Suppressor macrophage (primary cell): Measurements from ENCODE around the gene CRHR1.
"Not testable (repeated sequence)": the region's sequence is repeated elsewhere in the genome, so short reads cannot be mapped to it uniquely, and the experiment has no call there.

Experiments
- DNase-seq, 4 experiments: peaks; one replicate each; pipeline ENCODE4 v3.0.0-alpha.2; 2020 to 2022

The CRHR1 gene

DNA sequence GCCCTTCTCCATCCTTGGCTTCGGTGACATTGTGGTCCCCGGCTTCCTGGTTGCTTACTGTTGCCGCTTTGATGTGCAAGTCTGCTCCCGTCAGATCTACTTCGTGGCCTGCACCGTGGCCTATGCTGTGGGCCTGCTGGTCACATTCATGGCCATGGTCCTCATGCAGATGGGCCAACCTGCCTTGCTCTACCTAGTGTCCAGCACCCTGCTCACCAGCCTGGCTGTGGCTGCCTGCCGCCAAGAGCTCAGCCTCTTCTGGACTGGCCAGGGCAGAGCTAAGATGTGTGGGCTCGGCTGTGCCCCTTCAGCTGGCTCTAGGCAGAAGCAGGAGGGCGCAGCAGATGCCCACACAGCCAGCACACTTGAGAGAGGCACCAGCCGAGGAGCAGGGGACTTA is 62.1 kb downstream of the CRHR1 start:
- no peak for DNase-seq

DNA sequence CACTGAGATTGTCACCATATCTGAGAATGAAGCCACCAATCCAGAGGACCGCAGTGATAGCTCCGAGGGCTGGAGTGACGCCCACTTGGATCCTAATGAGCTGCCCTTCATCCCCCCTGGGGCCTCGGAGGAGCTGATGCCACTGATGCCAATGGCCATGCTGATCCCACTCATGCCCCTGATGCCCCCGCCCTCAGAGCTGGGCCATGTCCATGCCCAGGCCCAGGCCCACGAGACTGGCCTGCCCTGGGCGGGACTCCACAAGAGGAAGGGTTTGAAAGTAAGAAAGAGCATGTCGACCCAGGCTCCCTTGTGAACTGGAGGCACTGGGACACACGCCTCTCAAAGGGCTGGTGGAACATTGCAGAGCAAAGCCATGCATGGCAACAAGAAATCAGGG is 62.5 kb downstream of the CRHR1 start:
- no peak for DNase-seq

DNA sequence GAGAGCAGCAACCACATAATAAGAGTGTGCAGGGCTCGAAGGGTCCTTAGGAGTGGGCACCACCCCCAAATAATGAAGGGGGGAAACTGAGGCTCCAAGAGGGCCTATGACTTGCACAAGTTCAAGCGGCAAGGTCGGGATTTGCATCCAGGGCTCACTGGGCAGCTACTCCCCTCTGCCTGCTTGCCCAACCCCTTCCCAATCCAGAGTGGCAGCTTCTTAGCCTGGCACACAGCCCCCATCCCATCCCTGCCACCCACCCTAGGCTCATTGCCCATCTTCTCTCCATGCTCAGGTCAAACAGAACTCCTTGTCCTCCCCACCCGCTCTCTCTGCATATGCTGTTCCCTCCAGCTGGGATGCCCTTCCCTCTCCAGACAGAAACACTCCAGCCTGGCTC is 63.0 kb downstream of the CRHR1 start:
- DNase-seq, result no peak

DNA sequence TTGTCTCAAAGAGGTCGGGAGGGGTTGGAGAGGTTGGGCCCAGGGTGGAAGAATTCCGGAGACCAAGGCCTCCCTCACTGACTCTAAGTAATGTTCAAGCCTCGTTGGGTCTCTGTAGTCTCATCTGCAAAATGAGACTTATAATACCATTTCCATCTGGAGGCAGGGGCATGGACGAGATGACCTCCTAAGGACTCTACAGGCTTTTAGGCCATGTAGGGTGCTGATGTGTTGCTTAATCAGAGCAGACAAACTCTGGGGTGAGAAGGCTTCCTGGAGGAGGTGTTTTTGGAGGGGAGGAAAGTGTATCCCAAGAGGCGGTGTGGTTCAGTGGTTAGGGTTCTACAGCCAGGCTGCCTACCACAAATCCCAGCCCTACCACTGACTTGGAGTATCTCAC is 63.6 kb downstream of the CRHR1 start:
- no peak for DNase-seq

DNA sequence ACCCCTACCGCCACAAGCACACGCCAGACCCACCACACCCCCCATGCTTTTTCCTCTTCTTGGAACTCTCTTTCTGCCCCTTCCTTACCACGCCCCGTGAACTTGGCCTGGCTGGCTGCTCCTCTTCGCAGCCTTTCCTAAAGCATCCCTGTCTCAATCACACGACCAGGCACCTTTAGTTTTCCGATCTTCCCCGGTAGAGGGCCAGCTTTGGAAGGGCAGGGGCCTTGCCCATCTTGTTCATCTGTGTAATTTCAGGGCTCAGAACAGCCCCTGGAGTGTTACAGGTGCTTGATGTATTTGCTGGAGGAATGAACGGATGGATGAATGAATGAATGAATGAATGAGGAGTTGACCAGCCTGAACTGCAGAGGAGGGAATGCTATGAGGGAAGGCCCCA is 64.3 kb downstream of the CRHR1 start:
- DNase-seq, result no peak

DNA sequence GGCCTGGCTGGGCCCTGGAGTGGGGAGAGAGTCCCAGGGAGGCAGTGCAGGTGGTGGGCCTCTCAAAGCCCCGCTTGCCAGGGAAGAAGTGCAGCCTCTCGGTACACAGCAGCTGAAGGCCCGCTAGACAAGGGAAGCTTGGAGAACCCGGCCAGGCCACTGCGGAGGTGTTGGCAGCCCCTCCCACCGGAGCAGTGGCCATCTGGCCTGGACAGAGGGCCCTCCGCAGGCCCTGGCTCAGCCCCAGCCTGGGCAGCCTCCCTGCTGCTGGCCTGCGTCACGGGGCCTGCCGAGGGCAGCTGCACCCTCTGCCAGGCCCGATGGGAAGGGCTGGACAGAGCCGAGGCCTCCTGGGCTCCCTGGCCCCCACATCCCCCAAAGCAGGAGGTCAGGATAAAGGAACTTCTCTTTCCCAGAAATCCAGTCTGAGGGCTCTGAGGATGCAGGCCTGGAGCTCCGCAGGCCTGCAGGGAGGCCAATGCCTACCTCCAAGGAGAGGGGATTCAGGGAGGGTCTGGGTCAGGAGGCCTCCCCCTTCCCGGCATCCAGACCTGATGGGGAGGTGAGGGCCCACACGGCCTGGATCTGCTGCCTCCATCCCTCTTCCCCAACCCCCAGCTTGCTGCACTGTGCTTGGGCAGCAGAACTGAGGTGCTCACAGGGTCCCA is 64.9 kb downstream of the CRHR1 start:
- DNase-seq, result no peak

DNA sequence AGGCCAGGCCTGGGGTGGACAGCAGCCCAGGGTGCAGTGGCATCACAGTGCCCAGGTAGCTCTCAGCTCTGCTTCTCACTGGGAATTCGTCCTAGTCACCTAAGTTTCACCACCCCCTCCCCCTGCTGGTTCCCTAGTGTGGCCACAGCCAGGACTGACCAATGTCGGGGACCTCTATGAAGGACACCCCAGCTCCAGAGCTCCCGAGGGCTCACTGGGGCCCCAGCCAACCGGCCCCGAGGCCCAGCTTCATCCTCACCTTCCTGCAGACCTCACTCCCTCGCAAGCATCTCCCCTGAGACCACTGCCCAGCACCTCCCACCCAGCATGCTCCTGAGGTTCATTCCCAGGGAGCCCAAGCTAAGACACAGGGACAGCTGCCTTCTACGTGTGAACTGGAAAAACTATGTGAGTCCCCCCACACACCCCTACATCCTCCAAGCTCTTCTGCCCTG is 65.4 kb downstream of the CRHR1 start:
- DNase-seq, result no peak

DNA sequence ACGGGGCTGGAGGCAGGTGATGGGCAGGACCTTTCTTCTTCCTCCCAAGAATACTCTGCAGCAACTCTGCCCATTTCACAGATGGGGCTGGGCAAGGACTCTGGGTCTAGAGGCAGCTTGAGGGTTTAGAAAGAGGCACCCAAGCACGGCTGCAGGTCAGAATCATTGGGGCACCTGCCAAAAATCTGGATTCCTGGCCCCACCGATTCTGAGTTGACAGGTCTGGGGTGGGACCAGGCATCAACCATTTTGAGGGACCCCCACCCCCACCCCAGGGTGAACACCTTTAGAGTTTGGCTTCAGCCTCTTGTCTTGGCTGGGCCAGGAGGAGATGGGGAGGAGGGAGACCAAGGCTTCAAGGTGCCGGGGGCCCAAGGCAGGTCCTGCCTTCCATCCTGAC is 65.9 kb downstream of the CRHR1 start:
- DNase-seq, result no peak

DNA sequence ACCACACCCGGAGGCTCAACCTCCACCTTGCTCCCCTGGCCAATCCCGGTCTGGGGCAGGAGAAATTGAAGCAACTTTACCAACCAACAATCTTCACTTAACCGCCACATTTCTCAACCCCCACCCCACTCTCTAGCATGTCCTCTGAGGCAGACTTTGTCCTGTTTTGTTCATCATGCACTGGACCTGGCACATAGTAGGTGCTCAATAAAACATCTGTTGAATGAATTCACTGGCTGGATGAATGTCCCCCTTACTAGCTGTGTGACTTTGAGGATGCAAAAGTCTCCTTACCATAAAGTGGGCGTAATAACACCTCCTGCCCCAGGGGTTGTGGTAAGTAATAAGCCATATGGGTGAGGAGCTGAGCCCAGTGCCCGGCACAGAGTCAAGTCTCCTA is 66.3 kb downstream of the CRHR1 start:
- no peak for DNase-seq

DNA sequence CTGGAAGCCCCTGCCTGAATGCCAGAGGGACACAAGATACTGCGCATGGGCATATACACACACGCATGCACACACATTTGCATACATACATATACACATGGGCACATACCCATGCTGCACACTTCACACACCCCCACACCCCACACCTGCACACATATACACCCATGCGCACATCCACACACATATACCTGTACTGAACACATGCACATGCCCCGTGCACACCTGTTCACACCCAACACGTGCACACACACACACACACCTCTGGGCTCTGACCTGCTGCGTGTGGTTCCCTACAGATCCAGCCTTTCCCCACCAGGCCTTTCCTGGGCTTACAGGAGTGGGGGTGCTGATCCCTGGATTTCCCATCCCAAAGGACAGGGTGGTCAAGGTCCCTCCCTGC is 66.9 kb downstream of the CRHR1 start:
- no peak for DNase-seq

DNA sequence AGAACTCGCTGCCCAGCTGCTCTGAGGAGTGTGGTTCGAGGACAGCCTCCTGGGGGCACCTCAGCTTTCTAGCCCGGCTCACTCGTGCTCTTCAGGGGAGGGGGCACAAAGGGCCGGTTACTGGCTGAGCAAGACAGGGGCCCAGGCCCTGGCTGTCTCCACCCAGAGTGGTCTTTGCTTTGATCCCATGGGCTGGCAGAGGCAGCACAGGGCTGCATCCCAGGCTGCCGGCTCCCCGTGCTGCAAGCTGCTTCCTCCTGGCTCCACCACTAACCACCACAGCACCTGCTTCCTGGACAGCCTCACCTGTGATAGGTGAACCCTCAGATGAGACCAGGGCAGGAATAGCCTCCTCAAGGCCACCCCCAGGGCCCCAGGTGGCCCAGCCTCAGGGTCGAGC is 67.3 kb downstream of the CRHR1 start:
- no peak for DNase-seq

DNA sequence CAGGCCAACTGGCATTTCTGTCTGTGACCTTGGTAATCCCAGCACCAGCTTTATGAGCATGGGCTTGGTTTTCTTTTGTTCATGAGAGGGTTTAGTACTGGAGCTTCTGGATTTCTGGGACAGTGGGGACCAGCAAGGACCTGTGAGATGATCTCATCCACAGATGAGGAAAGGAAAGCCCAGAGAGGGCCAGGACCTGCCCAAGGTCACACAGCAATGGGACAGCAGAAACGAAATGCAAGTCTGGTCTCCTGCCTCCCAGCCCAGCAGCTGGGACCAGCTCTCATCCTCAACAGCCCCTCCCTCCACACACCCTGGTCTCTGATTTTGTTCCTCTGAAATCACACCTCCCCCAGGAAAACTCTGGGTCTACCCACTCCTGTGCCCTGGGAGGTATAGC is 67.8 kb downstream of the CRHR1 start:
- DNase-seq, result no peak

DNA sequence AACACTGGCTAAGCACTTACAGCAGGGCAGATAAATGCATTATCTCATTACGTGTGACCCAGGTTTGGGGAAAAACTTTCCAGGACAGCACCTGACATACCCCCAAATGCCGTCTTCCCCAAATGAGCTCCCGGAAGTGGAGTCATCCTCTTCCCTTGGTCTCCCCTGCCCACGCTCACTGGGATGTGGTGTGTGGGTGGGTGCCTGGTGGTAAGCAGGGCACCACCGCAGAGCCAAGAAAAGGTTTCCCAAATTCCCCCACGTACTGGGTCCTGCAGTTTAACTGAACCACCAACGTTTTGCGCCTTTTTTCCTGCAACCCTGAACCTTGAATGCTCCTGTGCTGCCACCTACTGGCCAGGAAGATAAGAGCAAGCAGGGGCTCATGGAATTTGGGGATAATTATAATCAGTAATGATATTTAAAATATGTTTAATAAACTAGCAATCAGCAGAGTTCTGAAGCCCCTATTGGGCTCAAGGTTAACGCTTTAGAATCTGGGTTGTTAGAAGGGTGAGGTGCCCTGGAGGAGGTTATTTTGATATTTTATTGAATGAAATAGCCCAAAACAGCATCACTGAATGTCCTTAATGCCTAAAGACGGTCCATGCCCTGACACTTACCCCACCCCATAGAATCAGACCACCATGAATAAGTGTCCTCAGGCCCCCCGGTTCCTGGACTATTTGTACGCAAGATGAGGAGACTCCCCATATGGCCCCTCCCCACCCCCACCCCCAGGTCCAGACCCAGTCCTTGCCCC is 68.6 kb downstream of the CRHR1 start:
- peak; percentile 62 to 70 (median 69) for DNase-seq

DNA sequence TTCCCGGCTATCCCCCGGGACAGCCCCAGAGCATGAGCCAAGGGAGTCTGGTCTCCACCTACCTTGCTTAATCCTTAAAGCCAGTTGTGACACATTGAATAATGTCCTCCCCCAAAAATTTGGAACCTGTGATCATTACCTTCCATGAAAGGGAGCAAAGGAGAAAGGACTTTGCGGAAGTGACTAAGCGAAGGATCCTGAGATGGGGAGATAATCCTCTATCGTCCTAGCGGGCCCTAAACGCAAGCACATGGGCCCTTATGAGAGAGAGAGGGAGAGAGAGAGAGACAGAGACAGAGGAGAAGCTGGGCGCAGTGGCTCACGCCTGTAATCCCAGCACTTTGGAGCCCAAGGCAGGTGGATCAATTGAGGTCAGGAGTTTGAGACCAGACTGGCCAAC is 70.1 kb downstream of the CRHR1 start:
- DNase-seq, result no peak

DNA sequence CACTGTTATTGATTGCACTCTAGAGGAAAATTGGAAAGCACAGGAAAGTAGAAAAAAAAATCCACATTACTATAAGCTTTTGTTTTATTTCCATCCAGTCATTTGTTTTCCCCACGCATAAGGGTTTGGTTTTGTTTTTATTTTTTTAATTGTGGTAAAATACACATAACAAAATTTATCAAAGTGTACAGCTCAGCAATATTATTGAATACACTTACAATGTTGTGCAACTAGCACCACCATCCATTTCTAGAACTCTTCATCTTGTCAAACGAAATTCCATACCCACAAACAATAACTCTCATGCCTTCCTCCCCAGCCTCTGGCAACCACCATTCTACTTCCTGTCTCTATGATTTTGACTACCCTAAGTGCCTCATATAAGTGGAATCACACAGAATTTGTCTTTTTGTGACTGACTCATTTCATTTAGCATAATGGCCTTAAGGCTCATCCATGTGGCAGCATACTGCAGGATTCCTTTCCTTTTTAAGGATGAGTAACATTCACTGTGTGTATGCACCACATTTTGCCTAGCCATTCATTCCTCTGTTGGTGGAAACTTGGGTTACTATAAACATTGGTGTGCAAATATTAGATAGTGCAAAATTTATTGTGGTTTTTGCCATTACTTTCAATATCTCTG is 71.7 kb downstream of the CRHR1 start:
- no peak for DNase-seq

DNA sequence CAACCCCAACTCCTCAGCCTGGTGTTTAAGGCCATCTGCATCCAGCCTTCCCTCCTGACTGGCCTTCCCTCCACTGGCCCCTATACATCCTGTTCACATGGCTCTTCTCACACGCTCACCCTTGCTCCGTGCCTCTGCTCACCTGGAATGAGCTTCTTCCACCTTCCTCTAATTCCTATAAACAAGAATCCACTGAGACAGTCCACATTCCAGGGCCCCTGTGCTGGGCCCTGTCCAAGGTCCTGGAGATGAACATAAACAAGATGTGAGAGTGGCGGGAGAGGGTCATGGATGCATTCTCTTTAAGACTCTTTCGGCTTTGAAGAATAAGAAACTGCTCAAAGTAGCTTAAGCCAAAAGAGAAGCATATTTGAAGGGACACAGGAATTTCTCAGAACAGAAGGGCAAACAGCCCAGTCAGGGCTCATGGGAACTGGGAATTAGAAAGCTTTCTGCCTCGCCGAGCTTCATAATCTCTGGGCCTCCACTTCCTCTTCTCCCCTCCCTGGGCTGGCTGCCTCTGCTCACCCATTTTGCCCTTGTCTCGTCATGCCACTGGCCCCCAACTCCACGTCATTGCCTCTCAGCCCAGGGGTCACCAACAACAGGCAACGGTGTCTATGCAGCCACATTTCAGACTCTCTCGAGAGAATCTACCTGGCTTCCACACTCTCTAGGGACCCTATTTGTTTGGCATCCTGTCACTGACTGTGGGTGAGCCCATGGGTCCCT is 74.0 kb downstream of the CRHR1 start:
- DNase-seq, result peak; percentile 15 to 38 (median 24)

DNA sequence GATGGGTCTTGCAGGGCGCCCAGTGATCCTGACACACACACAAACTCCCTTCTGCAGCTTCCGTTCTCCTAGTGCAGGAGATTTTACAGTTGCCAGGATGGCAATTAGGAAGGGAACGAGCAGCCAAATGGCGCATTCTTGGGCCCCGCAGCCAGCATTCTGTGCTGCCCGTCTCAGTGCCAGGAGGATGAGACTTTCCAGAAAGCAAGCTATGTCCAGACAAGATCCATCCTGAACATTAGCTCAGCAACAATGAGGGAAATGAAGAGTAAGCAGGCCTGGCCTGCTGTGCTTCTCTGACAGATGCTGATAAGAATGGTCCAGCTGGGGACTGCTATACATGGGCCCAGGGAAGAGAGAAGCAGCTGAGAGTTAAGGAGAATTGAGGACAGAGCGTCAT is 77.0 kb downstream of the CRHR1 start:
- no peak for DNase-seq

DNA sequence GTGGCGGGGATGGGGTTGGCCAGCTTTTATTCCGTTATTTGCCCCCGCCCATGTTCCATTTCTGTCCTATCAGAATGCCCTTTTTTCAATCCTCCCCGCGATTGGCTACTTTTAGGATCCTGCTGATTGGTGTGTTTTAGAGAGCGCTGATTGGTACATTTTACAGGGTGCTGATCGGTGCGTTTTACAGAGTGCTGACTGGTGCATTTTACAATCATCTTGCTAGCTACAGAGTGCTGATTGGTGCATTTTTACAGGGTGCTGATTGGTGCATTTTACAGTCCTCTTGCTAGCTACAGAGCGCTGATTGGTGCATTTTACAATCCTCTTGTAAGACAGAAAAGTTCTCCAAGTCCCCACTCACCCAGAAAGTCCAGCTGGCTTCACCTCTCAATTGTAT is 78.0 kb downstream of the CRHR1 start:
- not testable (repeated sequence) for DNase-seq

DNA sequence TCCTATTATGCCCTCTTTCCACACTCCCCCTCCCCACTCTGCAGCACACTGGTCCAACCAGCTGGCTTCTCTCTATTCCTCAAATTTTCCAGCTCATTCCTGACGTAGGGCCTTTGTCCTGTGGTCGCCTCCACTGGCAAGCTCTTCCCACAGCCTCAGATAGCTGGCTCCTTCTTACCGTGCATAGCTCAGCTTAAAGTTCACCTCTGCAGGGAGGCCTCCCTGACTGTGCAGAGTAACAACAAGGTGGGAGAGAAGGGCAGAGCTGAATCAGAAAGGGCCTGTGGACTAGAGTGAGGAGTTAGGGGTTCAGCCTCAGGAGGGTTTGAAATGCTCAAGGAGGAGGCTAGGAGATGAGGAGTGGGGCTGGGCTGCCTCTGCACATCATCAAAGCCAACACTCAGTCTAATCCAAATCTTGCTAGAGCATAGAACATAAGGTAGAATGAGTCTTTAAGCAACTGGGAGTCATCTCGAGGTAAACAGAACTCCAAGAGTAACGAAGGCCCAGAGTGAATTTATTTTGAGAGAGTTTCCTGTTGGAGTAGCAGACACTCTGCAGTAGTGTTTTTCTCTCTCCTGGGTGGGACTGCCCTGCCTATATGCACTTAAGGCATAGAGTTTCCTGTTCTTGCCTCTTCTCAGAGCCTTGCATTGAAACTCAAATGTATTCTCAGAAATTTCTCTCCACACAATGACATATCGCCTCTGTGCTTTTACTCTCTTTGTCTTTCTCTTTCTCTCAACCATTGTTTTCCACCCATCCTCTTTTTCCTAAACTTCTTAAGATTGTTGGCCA is 79.9 kb downstream of the CRHR1 start:
- DNase-seq, result no peak

DNA sequence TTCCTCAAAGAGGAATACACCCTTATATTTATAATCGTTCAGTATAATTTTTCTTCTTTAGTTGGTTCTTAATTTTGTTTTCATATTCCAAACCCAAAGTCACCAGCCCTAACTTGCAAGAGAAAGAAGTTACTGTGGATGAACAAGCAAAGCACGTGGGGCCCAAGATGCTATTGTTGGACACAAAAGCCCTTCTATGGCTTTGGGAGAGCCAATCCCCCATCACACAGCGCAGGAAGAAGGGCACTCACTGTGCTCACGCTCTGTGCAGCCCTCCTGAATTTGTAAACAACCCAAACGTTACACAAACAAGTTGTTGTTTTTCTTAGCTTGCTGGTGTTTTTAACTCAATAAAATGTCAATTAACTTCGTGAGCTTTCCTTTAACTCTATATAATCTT is 83.1 kb downstream of the CRHR1 start:
- DNase-seq, result no peak

DNA sequence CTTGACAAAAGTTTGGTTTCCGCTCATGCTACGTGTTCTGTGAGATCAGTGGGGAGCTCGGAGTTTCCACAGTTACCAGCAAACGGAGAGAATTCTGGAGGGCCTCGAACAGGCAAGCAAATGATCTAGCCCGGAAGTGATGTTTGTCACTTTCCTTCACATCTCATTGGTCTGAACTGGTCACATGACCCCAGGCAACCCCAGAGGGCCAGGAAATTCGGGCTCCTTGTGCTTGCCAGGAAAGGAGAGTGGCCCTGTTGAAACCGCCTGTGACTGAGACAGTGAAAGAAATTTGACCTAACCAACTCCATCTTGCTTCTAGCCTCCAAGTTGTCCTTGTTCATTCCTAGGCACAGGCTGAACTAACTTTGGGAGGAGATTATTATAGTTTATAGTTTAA is 83.6 kb downstream of the CRHR1 start:
- DNase-seq, result no peak

DNA sequence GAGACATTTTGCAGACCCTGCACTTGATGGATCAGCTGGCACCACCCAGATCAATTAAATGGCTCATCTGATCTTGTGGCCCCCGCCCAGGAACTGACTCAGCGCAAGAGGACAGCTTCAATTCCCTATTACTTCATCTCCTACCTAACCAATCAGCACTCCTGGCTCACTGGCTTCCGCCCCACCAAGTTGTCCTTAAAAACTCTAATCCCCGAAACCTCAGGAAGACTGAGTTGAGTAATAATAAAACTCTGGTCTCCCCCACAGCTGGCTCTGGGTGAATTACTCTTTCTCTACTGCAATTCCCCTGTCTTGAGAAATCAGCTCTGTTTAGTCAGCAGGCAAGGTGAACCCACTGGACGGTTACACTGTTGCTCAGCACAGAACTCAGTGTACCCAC is 84.2 kb downstream of the CRHR1 start:
- no peak for DNase-seq
